HG03108 (cell line): ENCODE results near the gene CYB5R2.

ENCODE experiments used
- ATAC-seq: cut with Tn5 transposase; IDR thresholded peaks from one replicate; pipeline ENCODE4 v1.9.1; 2021; ENCODE audit warnings: moderate library complexity; ENCODE audit not compliant: unreplicated experiment

CYB5R2 gene

DNA sequence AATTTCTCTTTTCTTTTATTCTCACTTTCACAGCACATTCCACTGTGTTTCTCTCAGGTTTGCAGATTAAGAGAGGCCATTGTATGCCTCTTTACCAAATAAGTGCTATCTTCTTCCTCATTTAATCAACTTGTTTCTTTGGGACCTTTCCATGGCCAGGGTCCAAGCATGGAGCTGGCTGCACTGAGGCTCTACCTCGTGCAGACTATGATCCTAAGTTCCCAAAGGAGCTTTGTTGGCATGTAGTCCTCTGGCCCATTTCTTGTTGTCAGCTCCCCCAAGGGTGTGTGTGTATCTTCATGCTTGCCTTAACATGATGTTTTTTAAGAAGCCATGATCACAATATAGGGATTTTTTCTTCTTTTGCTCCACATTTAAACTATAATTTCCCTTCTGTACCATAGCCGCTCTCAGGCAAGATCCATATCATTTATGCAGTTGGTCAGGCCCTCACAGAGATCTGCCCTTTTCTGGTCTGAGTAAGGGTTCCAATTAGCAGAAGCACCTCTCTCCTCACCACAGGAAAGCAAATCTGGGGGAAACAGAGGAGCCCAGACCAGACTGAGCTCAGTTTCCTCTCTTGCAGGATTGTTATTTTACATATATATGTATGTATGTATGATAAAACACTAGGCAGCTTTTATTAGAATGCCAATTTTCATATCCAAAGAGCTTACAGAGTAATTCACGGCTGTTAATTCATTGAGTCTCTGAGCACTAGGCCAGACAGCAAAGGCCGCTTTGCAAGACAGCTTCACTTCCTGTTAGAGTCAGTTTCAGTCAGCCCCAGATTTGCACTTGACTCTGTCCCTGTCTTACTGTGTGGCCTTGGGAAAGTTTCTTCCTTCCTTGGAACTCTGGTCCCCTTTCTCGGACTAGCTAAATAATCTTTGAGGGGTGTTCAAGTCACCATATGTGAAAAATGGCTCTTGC, 34.3 kb downstream of the CYB5R2 start:
- no peak for ATAC-seq

DNA sequence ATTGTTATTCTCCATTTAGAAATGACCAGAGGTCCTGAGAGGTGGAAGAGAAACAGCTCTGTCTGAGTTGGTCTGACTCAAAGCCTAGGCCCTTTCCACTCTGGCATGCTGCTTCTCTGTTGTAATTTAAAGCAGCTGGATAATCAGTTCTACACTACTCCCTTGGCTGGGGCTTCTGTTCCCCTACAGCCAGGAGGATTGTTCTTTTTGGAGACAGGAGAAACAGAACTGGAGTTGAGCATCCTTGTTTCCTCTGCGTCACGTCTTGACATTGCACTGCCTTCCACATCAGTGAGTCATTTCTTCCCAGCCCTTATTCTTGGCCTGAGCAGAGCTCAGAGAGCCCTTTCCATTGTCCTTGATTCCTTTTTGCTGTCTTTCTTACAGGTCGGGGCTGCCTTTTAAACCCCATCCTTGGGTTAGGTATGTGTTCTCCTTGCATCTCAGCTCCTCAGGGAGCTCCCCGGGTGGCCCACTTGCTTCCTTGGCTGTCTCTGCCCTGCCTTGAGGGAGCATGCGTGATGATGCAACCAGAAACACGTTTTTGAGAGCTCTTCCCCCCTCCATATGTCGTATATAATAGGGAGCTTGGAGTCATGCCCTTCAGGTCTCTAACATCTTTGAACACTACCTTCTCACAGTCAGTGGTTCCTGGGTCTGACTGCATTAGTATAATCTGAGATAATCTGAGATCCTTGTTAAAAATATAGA, 35.7 kb downstream of the CYB5R2 start:
- no peak for ATAC-seq

DNA sequence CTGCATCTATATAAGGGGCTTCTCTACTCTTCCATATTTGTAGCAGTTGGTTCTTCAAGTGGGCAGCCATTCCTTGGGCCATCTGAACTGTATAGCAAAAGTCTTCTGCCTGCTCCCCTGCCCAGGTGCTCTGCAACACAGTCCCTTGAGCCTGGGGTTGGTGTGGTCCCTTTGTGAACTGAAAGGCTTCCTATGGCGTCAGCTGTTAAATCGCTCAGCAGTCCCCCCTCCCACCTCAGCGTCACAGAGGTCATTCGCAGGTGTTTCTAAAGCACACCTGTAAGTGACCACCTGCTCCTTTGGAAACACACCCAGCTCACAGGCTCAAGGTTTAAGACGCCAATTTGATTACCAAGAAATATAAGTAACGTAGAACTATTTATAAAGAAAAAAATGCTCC, 37.0 kb downstream of the CYB5R2 start:
- no peak for ATAC-seq

DNA sequence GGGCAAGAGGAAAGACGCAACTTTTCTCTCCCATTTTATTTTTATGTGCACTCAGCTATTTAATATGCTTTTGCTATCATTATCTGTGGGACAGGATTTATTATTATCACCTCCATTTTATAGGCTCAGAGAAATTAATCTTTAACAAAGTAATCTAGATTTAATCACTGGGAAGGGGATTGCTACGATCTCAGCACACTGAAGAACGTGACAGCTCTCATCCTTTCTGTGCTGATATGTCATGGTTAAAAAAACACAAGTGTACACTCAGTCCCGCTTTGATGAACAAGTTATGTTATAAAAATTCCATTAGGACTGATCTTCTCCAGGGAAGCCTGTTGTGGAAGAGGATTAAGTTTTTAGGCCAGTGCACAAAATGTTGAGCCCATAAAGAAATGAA, 37.6 kb downstream of the CYB5R2 start:
- no peak for ATAC-seq

DNA sequence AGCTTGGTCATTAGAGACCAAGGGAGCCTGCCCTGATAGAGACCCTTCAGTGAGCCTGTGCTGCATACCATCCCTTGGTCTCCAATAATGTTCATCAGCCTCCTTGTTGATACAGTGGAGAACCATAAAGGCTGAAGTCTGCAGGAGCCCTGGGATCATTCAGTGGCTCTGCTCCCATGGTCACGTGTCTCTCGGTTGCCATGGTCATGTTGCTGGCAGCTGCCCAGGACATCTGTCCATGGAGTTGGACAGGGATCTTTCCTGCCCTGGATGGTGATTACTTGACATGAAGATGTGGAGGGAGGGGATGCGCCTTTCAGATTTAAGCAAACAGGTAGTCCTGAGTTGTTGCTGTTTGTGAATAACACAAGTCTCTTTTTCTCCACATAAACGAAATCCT, 38.2 kb downstream of the CYB5R2 start:
- no peak for ATAC-seq

DNA sequence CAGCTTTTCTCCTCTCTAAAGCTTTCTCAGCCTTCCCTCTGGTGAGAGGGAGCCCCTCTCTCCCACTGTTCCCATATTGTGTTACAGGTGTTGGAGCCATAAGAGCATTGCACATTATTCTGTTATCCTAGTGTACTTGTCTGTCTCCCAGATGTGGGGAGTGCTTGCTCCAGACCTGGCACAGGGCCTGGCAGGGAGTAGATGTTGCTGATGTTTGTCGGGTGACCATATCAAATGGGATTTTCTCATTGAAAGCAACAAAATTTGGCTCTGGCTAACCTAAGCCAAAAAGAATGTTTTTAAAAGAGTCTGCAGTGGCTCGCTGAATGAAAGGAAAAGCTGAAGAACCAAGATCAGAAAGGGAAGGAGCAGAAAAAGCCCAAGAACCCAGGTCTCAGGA, 41.1 kb downstream of the CYB5R2 start:
- ATAC-seq = no peak

DNA sequence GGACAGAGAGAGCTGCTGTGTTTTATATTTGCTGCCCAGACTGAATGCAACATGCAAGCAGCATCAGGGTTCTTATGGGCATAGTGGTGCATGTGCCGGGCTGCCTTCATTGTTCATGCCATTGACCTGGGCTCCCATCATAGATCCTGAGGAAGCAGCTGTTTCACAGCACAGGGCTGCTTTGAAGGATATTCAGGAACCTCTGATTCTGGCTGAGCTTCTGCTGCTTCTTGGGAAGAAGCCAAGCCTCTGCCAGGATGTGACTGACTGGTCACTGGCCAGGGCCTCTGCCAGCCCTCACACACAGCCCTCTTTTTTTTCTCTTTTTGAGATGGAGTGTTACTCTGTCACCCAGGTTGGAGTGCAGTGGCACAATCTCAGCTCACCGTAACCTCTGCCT, 43.3 kb downstream of the CYB5R2 start:
- no peak for ATAC-seq

DNA sequence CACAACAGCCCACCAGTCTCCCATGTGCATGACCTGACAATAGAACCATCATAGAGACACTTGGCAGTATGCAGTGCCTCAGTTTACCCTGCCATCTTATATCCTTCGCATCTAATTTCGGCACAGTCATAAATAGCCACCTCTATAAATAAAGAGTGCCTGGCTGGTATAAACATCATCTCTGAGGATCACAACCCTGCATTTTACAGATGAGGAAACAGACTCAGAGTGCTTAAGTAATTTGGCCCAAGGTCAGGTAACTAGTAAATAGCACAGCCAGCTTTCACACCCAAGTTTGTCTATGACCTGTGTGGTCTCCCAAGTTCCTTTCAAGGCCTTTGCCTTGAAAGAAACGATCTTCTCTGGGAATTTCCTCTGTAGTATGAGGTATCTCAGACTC, 44.6 kb downstream of the CYB5R2 start:
- ATAC-seq = no peak

DNA sequence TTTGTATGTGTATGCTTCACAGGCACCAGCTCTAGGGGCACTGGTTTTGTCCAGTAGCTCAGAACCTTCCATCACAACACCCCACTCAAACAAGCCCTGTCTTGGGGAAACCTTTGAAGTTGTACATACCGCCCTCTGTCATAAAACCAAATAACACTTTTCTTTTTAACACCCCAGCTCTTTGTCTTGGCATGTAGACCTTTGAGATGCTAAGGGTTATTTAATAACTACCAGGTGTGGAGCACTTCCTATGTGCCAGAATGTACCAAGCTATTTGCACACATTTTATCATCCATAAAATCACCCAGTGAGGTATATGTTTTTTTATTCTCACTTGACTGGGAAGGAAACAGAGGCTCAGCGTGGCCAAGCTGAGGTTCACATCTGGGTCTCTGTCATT, 50.6 kb downstream of the CYB5R2 start:
- ATAC-seq = no peak

DNA sequence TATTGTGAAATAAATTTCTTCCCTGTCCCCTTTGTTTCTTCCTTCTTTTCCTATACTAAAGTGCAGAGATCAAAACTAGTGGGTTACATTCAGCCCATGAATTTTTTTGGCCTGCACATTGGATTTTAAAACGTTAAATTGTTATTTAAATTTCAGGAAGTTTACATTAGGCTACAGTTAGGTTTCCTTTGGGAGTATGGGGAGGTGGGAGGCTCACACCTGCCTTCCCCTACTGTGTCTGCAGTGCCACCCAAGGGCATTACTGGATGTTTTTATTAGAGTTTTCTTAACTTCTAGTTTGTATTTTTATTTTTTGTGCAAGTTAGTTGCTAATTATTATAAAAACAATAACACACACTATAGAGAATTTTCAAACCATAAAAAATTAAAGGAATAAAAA, 51.7 kb downstream of the CYB5R2 start:
- no peak for ATAC-seq

DNA sequence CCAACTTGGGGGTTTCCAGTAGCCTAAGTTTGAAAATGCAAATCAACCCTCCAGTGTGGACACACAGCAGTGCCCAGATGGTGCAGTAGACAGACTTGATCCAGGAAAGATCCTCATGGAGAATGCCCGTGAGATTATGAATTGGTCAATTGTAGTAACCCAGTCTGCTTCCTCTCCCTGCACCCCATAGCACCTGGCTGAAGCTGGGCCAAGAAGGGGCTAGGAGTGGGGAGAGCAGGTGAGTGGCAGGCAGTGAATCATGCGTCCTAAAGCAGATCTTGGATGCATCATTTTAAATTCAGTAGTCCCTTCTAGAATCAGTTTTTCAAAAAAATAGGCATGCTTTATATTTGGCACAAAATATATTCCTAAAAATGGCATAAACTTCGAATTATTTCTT, 52.2 kb downstream of the CYB5R2 start:
- no peak for ATAC-seq

DNA sequence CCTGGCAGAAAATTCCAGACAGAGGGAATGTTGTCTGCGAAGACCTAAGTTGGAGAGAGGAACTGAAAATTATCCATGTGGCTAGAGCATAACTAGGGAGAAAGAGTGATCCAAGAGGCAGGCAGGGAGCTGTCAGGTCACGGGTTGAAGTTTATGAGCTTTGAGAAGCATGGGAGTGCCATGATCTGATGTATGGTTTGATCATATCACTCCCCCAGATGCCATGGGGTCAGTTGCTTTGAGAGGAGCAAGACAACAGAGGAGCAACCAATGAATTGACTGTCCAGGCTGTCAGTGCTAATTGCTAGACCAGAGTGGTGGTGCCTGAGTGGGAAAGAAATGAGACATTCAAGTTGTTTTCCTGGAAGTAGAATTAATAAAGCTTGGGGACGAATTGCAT, 54.0 kb downstream of the CYB5R2 start:
- no peak for ATAC-seq

DNA sequence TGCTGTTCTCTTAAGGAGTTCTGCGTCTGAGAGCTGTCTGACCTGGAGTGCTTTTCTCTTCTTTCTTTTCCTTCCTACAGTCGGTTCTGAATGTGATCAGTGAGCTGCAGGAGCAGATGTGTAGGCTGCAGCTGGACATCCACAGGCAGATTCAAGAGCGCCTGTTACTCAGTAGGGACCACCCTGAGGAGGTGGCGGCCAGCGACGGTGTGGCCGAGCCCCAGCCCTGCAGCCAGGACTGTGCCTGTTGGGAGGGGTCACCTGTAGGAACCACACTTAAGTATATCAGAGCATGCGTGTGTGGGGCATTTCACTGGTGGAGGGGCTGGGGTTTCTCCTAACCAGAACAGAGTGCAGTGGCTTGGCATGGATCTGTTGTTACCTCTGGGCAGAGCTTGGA, 56.3 kb downstream of the CYB5R2 start:
- ATAC-seq = no peak
